ENCODE results near the gene KRT82.

Gene KRT82

GRCh38 chr12:52389313-52390207, 16.6 kb downstream of the KRT82 start:
- FAIRE-seq (peak; percentile 79), DNase-seq (ENCODE audit: insufficient read length, low spot score) (no peak)

- FAIRE-seq: no peak
- DNase-seq (ENCODE audit: insufficient read length, low spot score): no peak
Measured at GRCh38 chr12:52387859-52388258, 18.3 kb downstream of the KRT82 start.

GRCh38 chr12:52385226-52385702, 20.9 kb downstream of the KRT82 start, which contains the start of gene KRT84:
Gene KRT84, minus strand, starts transcription at chr12:52385652. Its CDS starts 67 bp downstream, at chr12:52385585.
- no peak for FAIRE-seq
- DNase-seq (ENCODE audit: insufficient read length, low spot score): no peak

- DNase-seq (ENCODE audit: insufficient read length, low spot score) (no peak), FAIRE-seq (no peak)
Measured at GRCh38 chr12:52383331-52383730, 22.8 kb downstream of the KRT82 start.

GRCh38 chr12:52382854-52383253, 23.3 kb downstream of the KRT82 start:
- DNase-seq (ENCODE audit: insufficient read length, low spot score) (no peak), FAIRE-seq (no peak)

GRCh38 chr12:52381206-52381605, 24.9 kb downstream of the KRT82 start:
- no peak for DNase-seq (ENCODE audit: insufficient read length, low spot score)
- no peak for FAIRE-seq

GRCh38 chr12:52380271-52380694, 25.9 kb downstream of the KRT82 start:
- FAIRE-seq (no peak), DNase-seq (ENCODE audit: insufficient read length, low spot score) (no peak)

GRCh38 chr12:52379536-52379935, 26.6 kb downstream of the KRT82 start:
- FAIRE-seq (no peak), DNase-seq (ENCODE audit: insufficient read length, low spot score) (no peak)

- no peak for FAIRE-seq
- no peak for DNase-seq (ENCODE audit: insufficient read length, low spot score)
Measured at GRCh38 chr12:52378091-52378490, 28.0 kb downstream of the KRT82 start.

GRCh38 chr12:52377266-52377665, 28.9 kb downstream of the KRT82 start:
- no peak for DNase-seq (ENCODE audit: insufficient read length, low spot score)
- FAIRE-seq: no peak

GRCh38 chr12:52372216-52373154, 33.6 kb downstream of the KRT82 start:
- DNase-seq (ENCODE audit: insufficient read length, low spot score): peak; percentile 89
- FAIRE-seq: peak; percentile 49

- DNase-seq (ENCODE audit: insufficient read length, low spot score): no peak
- FAIRE-seq: no peak
Measured at GRCh38 chr12:52371716-52372115, 34.4 kb downstream of the KRT82 start.

- FAIRE-seq (no peak), DNase-seq (ENCODE audit: insufficient read length, low spot score) (no peak)
Measured at GRCh38 chr12:52370926-52371608, 35.1 kb downstream of the KRT82 start.

- DNase-seq (ENCODE audit: insufficient read length, low spot score) (no peak), FAIRE-seq (no peak)
Measured at GRCh38 chr12:52369809-52370208, 36.3 kb downstream of the KRT82 start.

- FAIRE-seq: no peak
Measured at GRCh38 chr12:52369211-52369610, 36.9 kb downstream of the KRT82 start.

GRCh38 chr12:52368508-52368907, 37.6 kb downstream of the KRT82 start:
- FAIRE-seq: no peak
- no peak for DNase-seq (ENCODE audit: insufficient read length, low spot score)

More at GRCh38 chr12:52369211-52369610, 36.9 kb downstream of the KRT82 start:
- no peak for DNase-seq (ENCODE audit: insufficient read length, low spot score)

GRCh38 chr12:52367876-52368275, 38.3 kb downstream of the KRT82 start:
- FAIRE-seq (no peak), DNase-seq (ENCODE audit: insufficient read length, low spot score) (no peak)

GRCh38 chr12:52366738-52367485, 39.2 kb downstream of the KRT82 start, which contains the start of gene KRT85:
Gene KRT85, minus strand, starts transcription at chr12:52367481. Its CDS starts 76 bp downstream, at chr12:52367405.
- FAIRE-seq (peak; percentile 72), DNase-seq (ENCODE audit: insufficient read length, low spot score) (no peak)

- DNase-seq (ENCODE audit: insufficient read length, low spot score): no peak
- no peak for FAIRE-seq
Measured at GRCh38 chr12:52364901-52365489, 41.1 kb downstream of the KRT82 start.

All from HTR-8/SVneo (cell line).